RWPE1 (cell line): ENCODE measurements around the gene MYO9A.
"Not testable (repeated sequence)": the region's sequence is repeated elsewhere in the genome, so short reads cannot be mapped to it uniquely, and the experiment has no call there.

Source experiments
- CTCF ChIA-PET: fragments of 350-600 bp; sonication (Branson Sonifier 250); formaldehyde crosslinking; extraction: SDS; loops from one replicate; lab custom pipeline; 2021; lab: Yijun Ruan, JAX
- POLR2A ChIA-PET: fragments of 400-600 bp; formaldehyde crosslinking; extraction: SDS; loops from one replicate; lab custom pipeline; 2020; ENCODE audit warnings: antibody characterized with exemption; ENCODE audit not compliant: low non-redundant PET; lab: Yijun Ruan, JAX
- DNase-seq: peaks from one replicate; pipeline ENCODE4 v3.0.0; 2012; ENCODE audit warnings: low spot score
- H3K27ac ChIP-seq: fragments of 450-650 bp; 2 replicates; pipeline ENCODE4 v1.5.1; 2017
- TF ChIP-seq, protein P1 (sequence below): fragments of 450-650 bp; conservative IDR thresholded peaks from 2 replicates; pipeline ENCODE4 v1.5.1; 2017; ENCODE audit warnings: low read depth, mild to moderate bottlenecking

Gene MYO9A

DNA sequence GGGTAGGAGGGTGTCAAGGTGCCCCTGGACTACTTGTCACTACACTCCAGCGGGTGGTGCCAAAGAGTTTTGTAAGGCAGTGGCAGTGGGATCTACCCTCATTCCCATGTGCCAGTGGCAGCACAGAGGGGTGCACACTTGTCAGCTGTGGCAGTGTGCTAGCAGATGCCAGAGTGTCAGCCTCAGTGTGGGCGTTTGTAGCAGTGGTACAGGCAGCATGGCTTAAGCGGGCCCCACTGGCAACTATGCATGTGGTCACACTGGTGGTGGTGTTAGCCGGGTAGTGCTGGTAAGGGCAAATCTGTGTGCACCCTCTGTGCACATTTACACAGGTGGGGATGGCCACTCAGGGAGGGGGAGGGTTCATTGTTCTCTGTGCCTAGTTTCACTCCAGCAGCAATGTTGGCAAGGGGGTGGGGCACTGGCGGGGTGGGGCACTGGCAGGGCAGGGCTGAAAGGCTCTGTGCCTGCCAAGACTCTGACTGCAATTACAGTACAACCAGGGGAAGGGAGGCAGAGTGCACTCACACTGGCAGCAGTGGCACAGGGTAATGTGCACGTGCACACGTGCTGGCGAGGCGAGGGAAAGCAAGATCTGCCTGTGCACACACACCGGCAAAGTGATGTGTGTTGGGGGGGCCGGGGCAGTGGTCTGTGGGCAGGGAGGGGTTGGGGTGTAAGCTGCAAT is 31.8 kb downstream of the MYO9A start:
- H3K27ac ChIP-seq = no peak overlapping the region
- DNase-seq = no peak
- POLR2A ChIA-PET = no interaction called here
- CTCF ChIA-PET = interaction anchor here (0.6 kb wide), 1 partner anchor 89 kb away, joined by 4 read pairs; no protein-coding TSS in a partner anchor
- TF ChIP-seq, protein P1, sequence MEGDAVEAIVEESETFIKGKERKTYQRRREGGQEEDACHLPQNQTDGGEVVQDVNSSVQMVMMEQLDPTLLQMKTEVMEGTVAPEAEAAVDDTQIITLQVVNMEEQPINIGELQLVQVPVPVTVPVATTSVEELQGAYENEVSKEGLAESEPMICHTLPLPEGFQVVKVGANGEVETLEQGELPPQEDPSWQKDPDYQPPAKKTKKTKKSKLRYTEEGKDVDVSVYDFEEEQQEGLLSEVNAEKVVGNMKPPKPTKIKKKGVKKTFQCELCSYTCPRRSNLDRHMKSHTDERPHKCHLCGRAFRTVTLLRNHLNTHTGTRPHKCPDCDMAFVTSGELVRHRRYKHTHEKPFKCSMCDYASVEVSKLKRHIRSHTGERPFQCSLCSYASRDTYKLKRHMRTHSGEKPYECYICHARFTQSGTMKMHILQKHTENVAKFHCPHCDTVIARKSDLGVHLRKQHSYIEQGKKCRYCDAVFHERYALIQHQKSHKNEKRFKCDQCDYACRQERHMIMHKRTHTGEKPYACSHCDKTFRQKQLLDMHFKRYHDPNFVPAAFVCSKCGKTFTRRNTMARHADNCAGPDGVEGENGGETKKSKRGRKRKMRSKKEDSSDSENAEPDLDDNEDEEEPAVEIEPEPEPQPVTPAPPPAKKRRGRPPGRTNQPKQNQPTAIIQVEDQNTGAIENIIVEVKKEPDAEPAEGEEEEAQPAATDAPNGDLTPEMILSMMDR = no peak

- CTCF ChIA-PET = no interaction called here
- H3K27ac ChIP-seq = no peak overlapping the region
Measured at GRCh38 chr15:72082176-72082575, 35.8 kb downstream of the MYO9A start.

GRCh38 chr15:72078887-72079286 is 39.1 kb downstream of the MYO9A start:
- TF ChIP-seq, protein P1 = no peak
- ChIA-PET CTCF (interaction anchor here (0.5 kb wide), 1 partner anchor 964 kb away, joined by 5 read pairs; no protein-coding TSS in a partner anchor), POLR2A (no interaction called here)
- no peak for DNase-seq
- no peak overlapping the region for H3K27ac ChIP-seq

More at GRCh38 chr15:72082176-72082575, 35.8 kb downstream of the MYO9A start:
- TF ChIP-seq, protein P1 = no peak
- no peak for DNase-seq
- POLR2A ChIA-PET = no interaction called here

GRCh38 chr15:72077950-72078349 is 40.0 kb downstream of the MYO9A start:
- TF ChIP-seq, protein P1 = no peak
- POLR2A ChIA-PET = interaction anchor here (0.6 kb wide), 1 partner anchor 1139 kb away, joined by 3 read pairs; no protein-coding TSS in a partner anchor
- no peak for DNase-seq
- no peak overlapping the region for H3K27ac ChIP-seq
- CTCF ChIA-PET = no interaction called here

DNA sequence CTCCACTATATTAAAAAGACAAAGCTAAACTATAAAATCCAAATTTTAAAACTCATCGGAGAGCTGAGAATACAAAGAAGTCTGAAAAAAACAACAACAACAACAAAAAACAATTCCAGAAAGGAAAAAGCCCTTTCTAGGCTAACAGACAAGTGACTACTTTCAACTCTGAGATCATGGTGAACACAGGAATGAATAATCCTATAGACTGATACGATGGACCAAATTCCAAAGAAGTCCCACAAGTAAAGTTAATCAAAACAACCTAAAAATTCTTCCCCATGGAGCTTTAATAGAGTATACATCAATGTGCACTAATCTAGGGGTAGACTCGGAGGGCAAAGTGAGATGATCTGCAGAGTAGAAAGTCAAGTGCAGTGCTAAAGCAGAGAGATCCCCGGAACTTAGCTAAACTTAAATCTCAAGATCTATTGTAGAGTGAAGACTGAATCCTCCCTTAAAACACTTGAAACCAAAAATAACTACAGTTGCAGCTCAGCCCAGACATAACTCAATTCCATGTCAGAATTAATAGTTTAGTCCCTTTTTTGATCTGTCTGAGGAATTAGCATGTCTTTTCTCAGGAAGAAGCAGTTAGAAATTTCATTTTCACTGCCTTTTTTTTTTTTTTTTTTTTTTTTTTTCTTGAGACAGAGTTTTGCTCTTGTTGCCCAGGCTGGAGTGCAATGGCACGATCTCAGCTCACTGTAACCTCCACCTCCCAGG is 43.5 kb downstream of the MYO9A start:
- H3K27ac ChIP-seq = no peak overlapping the region
- DNase-seq = no peak

DNA sequence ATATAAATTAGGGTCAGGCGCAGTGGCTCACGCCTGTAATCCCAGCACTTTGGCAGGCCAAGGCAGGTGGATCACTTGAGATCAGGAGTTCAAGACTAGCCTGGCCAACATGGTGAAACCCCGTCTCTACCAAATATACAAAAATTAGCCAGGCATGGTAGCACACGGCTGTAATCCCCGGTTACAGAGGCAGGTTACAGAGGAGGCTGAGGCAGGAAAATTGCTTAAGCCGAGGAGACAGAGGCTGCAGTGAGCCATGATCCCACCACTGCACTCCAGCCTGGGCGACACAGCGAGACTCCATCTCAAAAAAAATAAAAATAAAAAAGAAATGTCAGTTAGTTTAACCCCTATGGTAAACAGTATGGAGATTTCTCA is 46.5 kb downstream of the MYO9A start:
- H3K27ac ChIP-seq, CTCF ChIA-PET, DNase-seq, POLR2A ChIA-PET: not testable (repeated sequence)

More for the DNA sequence above, 43.5 kb downstream of the MYO9A start:
- POLR2A ChIA-PET = no interaction called here
- CTCF ChIA-PET = no interaction called here
- TF ChIP-seq, protein P1 = no peak
